ENCODE measurements around the gene ZNF284. TPM values are rescaled to one million over a fixed set of nuclear protein-coding genes. Genes with fewer than 3 reads are reported as not detected.

Gene ZNF284
- total RNA-seq = 3.9 TPM

DNA sequence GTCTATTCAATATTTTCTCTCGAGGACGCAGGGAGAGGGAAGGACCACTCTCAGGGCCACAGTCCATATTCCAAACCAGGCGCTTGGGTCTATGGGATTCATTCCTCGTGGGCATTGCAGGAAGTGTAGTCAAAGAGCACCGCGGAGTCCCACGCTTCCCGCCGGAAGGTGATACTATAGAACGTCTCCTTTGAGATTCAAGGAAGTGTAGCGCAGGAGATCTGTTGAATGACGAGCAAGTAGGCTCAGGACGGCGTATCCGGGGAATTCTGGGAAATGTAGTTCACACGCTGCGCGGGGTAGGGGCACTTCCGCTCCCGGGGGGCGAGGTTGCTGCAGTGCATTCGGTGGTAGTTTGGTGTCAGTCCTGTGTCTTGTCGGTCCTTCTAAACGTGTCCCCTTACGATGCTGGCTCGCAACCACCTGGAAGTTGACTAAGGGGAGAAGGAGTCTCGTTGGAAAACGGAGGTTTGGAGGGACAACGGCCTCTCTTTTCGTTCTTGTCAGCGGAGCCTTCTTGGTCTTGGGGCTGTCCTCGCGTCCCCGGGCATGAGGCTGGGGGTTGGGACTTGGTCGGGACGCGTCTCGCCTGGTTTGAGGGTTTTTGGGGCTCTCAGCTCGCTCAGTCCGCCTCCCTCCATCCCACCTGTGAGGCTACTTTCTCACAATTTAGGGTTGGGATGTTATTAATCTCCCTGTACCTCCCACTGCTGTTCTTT, at the start of gene ZNF284:
ZNF284 (plus strand) TSS at position 336 of the 719 bp plus-strand sequence. CDS start 4,231 bp downstream, outside the sequence.
- DNase-seq = peak; percentile 96

DNA sequence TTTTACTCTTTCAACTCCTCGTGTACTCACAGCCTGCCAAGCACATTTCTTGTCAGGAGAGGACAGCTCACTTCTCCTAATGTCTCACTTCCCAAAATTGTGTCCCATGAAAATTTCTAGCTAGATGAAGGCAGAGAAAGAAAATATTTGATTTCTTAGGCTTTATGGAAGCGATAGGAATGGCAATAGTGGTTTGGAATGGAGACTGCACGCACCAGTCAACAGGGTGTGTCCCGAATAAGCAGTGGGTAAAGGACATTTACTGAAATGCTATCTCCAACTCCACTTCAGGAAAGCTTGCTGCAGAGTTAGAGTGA, 47.1 kb upstream of the ZNF284 start:
- no peak for DNase-seq

DNA sequence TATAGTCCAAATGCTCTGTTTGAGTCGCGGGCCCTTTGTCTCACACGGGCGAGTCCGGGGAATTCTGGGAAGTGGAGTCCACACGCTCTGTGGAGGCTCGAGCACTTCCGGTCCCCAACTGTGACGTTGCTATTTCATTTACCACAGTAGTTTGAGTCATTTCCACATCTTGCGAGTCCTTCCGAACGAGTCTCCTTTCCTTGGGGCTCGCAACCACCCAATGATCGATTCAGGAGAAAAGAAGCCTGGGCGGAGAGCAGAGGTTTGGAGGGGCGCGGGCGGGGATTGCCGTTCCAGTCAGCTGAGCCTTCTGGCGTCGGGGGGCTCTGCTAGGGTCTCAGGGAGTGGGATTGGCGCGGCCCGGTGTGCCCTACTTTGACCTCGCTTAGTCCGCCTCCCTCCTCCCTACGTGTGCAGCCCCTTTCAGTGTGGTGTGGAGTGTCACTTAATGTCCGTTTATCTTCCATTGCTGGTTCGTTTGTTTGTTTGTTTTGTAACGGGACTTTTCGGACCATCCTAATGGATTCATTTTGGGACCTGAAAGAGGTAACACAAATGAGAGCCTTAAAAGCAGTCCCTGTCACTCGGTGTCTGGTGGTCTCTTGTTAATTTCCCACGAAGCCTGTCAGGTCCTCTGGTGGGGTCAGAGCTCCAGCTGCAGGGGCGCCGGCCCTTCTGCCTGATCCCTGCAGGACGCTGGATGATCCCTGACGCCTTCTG, 46.6 kb upstream of the ZNF284 start, which contains the start of gene ZNF222:
ZNF222 (plus strand) TSS at position 163 of the 720 bp plus-strand sequence; CDS start at position 221, 58 bp downstream.
- peak; percentile 94 for DNase-seq

DNA sequence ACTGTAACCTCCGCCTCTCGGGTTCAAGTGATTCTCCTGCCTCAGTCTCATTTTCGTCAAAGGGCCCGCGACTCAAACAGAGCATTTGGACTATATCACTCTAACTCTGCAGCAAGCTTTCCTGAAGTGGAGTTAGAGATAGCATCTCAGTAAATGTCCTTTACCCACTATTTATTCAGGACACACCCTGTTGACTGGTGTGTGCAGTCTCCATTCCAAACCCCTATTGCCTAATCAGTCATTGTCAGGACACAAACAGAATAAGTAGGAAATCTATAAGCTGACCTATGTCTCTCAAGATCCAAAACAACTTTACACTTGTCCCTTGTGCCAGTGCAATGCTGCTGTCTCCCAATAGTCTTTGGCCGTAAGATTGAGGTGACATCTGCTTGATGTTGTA, 45.3 kb upstream of the ZNF284 start:
- DNase-seq = no peak

DNA sequence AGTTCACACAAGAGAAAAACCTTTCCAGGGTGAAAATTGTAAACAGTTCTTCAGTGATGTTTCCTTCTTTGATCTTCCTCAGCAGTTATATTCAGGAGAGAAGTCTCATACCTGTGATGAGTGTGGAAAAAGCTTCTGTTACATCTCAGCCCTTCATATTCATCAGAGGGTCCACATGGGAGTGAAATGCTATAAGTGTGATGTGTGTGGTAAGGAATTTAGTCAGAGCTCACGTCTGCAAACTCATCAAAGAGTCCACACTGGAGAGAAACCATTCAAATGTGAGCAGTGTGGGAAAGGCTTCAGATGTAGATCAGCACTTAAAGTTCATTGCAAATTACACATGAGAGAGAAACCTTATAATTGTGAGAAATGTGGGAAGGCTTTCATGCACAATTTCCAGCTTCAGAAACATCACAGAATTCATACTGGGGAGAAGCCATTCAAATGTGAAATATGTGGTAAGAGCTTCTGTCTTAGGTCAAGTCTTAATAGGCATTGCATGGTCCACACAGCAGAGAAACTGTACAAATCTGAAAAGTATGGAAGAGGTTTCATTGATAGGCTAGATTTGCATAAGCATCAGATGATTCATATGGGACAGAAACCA, 39.9 kb upstream of the ZNF284 start:
- DNase-seq = no peak

DNA sequence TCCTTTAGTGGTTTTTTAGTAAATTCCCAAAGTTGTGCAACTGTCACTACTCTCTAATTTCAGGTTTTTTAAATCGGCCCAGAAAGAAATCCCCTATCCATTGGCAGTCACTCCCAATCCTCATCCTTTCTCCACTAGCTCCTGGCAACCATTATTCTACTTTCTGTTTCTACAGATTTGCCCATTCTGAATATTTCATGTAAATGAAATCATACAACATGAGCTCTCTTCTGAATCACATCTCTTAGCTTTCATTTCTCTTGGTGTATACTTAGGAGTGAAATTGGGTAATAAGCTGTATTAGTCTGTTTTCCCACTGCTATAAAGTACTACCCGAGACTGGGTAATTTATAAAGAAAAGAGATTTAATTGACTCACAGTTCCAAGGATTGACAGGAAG, 29.8 kb upstream of the ZNF284 start:
- no peak for DNase-seq

DNA sequence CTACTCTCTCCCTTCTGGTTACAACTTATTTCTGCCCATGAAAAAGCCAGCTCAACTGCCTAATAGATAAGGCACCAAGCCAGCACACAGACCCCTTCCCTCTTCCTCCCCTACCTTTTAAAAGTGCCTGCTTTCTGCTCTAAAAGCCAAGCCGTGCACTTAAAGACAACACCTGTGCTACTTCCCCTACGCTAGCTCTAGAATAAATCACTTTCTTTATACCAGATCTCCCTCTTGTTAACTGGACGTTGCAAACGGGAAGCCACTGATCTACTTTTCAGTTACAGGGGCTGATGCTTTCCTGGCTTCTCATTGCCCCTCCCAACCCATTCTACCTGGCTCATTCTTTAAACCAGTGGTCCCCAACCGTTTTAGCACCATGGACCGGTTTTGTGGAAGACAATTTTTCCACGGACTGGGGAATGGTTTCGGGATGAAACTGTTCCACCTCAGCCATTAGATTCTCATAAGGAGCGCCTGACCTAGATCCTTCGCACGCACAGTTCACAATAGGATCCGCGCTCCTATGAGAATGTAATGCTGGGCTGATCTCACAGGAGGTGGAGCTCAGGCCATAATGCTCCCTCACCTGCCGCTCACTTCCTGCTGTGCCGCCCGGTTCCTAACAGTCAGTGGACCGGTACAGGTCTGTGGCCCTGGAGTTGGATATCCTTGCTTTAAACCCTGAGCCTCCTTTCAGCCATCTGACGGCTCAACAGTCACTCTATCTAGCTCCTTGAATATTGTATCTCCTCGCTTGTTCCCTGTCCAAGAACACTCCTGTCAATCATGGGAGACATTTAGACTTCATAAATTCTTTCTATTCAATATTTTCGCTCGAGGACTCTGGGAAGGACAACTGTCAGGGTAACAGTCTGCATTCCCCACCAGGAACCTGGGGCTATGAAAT, 21.0 kb upstream of the ZNF284 start:
- DNase-seq = no peak

DNA sequence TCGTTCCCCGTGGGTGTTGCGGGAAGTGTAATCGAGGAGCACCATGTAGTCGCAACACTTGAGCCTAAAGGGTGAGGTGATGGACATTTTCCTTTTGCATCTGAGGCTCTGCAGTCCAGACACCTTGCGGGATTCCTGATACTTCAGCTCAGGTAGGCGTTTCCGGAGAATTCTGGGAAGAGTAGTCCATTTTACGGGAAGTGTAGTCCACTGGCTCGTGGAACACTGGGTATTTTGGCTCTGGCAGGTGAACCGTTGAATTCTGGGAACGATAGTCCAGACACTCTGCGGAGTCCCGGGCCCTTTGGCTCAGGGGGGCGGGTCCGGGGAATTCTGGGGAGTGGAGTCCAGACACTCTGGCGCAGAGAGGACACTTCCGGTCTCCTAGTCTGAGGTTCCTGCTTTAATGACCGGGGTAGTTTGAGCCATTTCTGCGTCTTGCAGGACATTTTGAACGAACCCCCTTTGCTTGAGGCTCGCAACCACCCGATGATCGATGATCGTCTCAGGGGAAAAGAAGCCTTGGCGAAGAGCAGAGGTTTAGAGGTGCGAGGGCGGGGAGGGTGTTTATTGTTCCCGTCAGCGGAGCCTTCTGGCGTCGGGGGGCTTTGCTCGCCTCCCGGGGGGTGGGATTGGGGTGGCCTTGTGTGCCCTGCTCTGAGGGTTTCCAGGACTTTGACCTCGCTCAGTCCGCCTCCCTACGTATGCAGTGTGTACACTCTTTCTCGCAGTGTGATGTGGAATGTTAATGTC, 20.1 kb upstream of the ZNF284 start, which contains the start of gene ZNF223:
ZNF223 (plus strand) TSS at position 387 of the 753 bp plus-strand sequence. CDS start 3,141 bp downstream, outside the sequence.
- DNase-seq = peak; percentile 99

DNA sequence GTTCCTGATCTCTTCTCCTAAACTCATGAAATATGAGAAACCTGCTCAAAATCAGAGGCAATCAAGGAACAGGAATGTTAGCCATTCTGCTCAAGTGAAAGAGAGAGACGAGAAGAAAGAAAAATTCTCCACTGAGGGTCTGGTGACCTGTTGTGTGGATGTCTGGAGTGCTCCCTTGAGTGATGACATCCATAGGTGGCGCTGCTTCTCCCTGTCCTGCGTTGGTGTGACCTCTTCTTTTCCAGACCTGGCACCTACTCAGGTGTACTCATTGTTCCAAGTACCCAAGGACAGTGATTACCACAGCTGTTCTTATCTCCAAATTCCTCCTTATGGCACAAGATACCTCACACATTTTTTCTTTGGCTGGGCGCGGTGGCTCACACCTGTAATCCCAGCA, 16.1 kb upstream of the ZNF284 start:
- DNase-seq = no peak

DNA sequence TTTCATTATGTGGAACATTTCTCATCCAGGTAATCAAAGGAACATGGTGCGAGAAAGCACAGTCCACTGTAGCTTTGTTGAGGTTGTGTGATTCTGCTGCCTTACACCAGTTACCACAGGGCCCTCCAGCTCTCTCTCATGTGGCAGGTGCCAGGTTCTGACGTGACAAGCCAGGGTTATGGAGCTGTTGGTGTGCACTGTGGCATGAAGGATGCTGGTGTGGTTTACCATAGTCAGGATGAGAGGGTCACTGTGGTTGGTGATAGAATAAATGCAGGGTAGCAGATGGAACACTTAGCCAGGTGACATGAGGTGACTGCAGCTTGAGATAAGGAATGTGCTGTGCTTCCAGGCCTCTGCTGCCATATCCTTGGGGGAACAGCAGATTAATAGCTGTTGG, 12.7 kb upstream of the ZNF284 start:
- DNase-seq = no peak

DNA sequence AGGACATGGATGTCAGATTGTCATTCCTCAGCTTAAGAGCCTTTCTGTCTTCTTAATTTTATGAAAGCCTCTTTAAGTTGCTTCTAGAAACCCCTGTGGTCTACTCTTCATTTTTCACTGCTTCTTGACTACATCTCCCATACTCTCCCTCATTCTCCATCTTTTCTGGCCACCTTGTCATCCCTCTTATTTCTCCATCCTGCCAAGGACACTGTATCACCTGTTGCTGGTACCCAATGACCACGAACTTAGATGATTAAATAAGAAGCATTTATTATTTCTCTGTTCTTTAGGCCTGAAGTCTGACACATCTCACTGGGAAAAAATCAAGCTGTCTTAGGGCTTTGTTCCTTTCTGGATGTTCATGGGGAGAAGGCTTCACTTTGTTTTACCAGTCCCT, 10.9 kb upstream of the ZNF284 start:
- DNase-seq = no peak

DNA sequence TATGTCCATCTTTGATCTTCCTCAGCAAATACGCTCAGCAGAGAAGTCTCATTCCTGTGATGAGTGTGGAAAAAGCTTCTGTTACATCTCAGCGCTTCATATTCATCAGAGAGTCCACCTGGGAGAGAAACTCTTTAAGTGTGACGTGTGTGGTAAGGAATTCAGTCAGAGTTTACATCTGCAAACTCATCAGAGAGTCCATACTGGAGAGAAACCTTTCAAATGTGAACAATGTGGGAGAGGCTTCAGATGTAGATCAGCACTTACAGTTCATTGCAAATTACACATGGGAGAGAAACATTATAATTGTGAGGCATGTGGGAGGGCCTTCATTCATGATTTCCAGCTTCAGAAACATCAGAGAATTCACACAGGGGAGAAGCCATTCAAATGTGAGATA, 5.7 kb upstream of the ZNF284 start:
- no peak for DNase-seq

DNA sequence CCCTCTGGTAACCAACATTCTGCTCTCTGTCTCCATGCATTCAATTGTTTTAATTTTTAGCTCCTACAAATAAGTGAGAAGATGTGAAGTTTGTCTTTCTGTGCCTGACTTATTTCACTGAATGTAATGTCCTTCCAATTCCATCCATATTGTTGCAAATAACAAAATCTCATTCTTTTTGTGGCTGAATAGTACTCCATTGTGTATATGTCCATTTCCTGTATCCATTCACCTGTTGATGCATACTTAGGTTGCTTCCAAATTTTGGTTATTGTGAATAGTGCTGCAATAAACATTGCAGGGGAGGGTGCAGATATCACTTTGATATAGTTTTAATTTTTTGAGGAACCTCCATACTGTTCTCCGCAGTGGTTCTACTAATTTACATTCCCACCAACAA, 2.5 kb upstream of the ZNF284 start:
- DNase-seq = no peak

DNA sequence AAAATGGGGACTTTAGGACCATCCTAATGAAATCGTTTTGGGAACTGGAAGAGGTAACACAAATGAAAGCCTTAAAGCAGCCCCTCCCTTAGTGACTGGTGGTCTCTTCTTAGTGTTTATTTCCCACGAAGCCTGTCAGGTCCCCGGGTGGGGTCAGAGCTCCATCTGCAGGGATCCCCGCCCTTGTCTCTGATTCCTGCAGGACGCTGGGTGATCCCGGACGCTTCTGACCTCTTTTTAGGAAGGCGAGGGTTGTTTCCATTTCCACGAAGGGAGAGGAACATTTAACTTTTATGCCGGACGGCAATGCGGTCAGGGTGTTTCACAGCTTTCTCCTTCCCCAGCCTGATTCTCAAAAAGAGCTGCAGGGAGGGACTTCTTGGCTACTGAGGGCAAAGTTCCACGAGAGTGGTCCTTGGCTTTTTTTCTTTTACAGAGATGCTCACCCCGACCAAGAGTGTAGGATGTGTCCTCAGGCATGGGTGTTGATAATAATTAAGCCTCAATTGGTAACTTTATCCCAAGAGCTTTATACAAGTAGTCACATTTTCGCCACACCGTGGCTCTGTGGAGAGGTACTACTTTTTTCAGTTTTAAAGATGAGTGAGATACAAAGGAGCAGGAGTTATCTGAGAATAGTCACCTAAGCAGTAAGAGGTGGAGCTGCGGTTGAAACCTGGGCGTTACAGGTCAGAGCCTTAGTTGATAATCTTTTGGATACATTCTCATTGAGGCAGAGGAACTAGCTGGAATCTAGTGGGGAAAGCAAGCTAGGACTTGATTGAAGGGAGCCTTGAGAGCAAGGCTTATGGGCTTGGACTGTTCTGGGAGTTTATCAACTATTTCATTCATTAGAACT, 813 bp downstream of the ZNF284 start:
- DNase-seq = no peak

DNA sequence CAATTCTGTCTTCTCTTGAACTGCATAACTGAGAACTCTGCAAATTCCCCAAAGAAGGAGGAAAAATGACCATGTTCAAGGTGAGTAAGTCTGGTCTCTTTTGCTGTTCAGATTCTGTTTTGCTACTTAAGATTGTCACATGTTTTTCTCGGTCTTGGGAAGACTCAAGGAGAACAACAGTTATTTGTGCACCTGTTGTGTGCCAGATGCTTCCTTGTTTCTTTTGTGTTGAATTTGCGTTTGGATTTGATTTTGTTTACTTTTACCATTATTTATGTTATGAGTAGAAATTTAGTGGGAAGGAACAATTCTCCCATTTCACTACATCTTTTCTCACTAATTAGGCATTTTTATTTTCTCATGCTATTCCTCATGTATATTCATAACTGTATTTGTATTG, 4.4 kb downstream of the ZNF284 start:
- no peak for DNase-seq

DNA sequence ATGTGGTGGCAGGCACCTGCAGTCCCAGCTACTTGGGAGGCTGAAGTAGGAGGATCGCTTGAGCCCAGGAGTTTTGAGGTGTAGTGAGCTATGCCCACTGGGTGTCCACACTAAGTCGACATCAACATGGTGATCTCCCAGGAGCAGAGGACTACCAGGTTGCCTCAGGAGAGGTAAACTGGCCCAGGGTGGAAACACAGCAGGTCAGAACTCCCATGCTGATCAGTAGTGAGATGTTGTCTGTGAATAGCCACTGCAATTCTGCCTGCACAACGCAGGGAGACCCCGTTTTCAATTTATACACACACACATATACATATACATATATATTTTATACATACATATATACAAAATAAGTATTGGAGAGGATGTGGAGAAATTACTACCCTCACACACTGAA, 20.1 kb downstream of the ZNF284 start:
- no peak for DNase-seq

DNA sequence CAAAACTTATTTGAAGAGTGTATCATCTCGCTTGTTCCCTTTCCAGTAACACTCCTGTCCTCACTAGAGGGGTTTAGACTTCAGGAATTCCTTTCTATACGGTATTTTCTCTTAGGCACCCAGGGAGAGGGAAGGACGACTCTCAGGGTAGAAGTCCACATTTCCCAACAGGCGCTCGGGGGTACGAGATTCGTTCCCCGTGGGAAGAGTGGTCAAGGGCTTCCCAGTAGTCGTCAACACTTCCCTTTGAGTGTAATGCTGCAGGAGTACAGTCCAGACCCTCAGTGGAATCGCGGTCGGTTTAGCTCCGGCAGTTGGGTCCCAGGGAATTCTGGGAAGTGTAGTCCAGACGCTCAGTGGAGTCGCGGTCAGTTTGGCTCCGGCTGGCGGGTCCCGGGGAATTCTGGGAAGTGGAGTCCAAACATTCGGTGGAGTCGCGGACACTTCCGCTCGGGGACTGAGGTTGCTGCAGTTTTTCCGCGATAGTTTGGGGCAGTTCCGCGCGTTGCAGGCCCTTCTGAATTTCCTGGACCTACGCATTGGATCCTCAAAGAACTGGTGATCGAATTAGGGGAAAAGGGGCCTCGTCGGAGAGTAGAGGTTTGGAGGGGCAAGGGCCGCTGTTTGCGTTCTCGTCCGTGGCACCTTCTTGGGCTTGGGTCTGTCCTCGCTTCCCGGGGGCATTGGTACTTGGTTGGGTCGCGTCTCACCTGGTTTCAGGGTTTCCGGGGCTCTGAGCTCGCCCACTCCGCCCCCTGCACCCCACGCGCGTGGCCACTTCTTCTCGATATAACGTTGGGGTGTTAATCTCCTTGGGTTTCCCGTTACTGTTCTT, 22.2 kb downstream of the ZNF284 start, which contains the start of gene ZNF224:
ZNF224 (plus strand) TSS at position 431 of the 835 bp plus-strand sequence. CDS start 3,513 bp downstream, outside the sequence.
- DNase-seq = peak; percentile 98

DNA sequence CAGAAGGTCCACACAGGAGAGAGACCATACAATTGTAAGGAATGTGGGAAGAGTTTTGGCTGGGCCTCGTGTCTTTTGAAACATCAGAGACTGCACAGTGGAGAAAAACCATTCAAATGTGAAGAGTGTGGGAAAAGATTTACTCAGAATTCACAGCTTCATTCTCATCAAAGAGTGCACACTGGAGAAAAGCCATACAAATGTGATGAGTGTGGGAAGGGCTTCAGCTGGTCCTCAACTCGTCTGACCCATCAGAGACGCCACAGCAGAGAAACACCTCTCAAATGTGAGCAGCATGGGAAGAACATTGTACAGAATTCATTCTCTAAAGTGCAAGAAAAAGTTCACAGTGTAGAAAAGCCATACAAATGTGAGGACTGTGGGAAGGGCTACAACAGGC, 35.8 kb downstream of the ZNF284 start:
- no peak for DNase-seq

DNA sequence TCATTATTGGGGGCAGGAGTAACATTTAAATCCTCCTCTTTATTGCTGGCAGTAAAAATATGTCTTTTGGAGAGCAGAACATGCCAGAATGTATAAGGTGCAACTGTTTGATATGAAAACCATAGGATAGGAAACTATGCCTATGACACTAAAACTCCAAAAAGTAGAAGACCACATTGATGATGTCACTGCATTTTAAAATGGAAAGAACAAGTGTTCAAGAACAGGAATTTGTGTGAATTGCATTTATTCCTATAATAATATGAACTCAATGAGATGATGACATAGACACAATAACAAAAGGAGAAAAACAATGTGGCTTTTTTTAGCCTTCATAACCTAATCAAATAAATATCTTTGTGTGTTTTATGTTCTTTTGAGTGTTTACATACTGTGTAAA, 37.5 kb downstream of the ZNF284 start:
- no peak for DNase-seq

All from tongue (tissue), 2 donors.